ENCODE data around the gene RBPJL.

DNA sequence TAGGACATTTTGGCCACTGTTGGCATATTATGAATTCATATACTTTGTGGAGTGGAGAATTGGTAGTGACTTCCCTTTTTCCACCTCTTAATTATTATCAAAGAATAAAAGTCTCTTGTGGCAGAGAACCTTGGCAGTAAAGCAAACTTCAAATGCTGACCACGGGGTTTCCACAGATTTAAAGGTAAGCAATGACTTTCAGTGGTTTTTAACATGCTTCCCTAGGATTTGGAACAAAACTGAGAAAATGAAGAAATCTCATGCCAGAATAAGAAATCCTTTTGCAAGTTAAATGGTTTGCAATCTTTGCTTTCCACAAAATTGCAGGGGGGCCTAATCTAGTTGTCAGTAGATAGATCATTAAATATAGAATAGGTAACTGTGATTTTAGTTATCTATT lies 43.6 kb downstream of the RBPJL start:
- TF ChIP-seq POLR2A (IDR thresholded peaks at IDR 0.05), result no peak
- TF ChIP-seq, protein P1, sequence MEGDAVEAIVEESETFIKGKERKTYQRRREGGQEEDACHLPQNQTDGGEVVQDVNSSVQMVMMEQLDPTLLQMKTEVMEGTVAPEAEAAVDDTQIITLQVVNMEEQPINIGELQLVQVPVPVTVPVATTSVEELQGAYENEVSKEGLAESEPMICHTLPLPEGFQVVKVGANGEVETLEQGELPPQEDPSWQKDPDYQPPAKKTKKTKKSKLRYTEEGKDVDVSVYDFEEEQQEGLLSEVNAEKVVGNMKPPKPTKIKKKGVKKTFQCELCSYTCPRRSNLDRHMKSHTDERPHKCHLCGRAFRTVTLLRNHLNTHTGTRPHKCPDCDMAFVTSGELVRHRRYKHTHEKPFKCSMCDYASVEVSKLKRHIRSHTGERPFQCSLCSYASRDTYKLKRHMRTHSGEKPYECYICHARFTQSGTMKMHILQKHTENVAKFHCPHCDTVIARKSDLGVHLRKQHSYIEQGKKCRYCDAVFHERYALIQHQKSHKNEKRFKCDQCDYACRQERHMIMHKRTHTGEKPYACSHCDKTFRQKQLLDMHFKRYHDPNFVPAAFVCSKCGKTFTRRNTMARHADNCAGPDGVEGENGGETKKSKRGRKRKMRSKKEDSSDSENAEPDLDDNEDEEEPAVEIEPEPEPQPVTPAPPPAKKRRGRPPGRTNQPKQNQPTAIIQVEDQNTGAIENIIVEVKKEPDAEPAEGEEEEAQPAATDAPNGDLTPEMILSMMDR (IDR thresholded peaks at IDR 0.05), result no peak

Measured in testis (tissue), 2 donors.